HG03025 (cell line): ENCODE results near the gene WASF2.

Source experiments
- ATAC-seq: cut with Tn5 transposase; IDR thresholded peaks from one replicate; pipeline ENCODE4 v1.9.1; 2021; ENCODE audit warnings: mild to moderate bottlenecking, moderate library complexity; ENCODE audit not compliant: unreplicated experiment, low FRiP score

The WASF2 gene

GRCh38 chr1:27522432-27523336 is 32.7 kb upstream of the WASF2 start:
- ATAC-seq: no peak

- no peak for ATAC-seq
Observed at GRCh38 chr1:27521861-27522431, 32.0 kb upstream of the WASF2 start.

- ATAC-seq: no peak
Observed at GRCh38 chr1:27521336-27521831, 31.4 kb upstream of the WASF2 start.

GRCh38 chr1:27520651-27521050 is 30.7 kb upstream of the WASF2 start:
- ATAC-seq: no peak

- ATAC-seq: no peak
Observed at GRCh38 chr1:27519331-27520258, 29.6 kb upstream of the WASF2 start.

- no peak for ATAC-seq
Observed at GRCh38 chr1:27518808-27519207, 28.8 kb upstream of the WASF2 start.

- ATAC-seq: no peak
Observed at GRCh38 chr1:27517907-27518718, 28.1 kb upstream of the WASF2 start.

GRCh38 chr1:27517301-27517700 is 27.3 kb upstream of the WASF2 start:
- ATAC-seq: no peak

GRCh38 chr1:27515626-27516025 is 25.7 kb upstream of the WASF2 start:
- no peak for ATAC-seq

- ATAC-seq: no peak
Observed at GRCh38 chr1:27513958-27514357, 24.0 kb upstream of the WASF2 start.

- ATAC-seq: no peak
Observed at GRCh38 chr1:27513528-27513927, 23.6 kb upstream of the WASF2 start.

GRCh38 chr1:27509127-27510080 is 19.4 kb upstream of the WASF2 start:
- ATAC-seq: no peak

- no peak for ATAC-seq
Observed at GRCh38 chr1:27507960-27508665, 18.1 kb upstream of the WASF2 start.

GRCh38 chr1:27506703-27507102 is 16.7 kb upstream of the WASF2 start:
- no peak for ATAC-seq

GRCh38 chr1:27505420-27505680 is 15.4 kb upstream of the WASF2 start:
- no peak for ATAC-seq

- ATAC-seq: no peak
Observed at GRCh38 chr1:27504588-27505419, 14.8 kb upstream of the WASF2 start.

- ATAC-seq: no peak
Observed at GRCh38 chr1:27503844-27504587, 14.0 kb upstream of the WASF2 start.
